G401 (cell line): ENCODE measurements around the gene KRT4. TPM values are rescaled to one million over a fixed set of nuclear protein-coding genes. Genes with fewer than 3 reads are reported as not detected.
"Not testable (repeated sequence)": the region's sequence is repeated elsewhere in the genome, so short reads cannot be mapped to it uniquely, and the experiment has no call there.

Experiments used
- DNase-seq: peaks from one replicate; pipeline ENCODE4 v3.0.0-alpha.2; 2015; ENCODE audit warnings: low spot score
- in situ Hi-C: cut with HindIII; loops from 2 replicates; pipeline ENCODE4 v1.10.0; 2016; ENCODE audit warnings: low sequenced_read_pairs, mixed read lengths
- total RNA-seq: library from RNA; depleted of rRNA; stranded (reverse); fragments of >200 nt; shearing (Covaris generic); gene quantifications from 2 replicates; pipeline ENCODE4 v1.2.3, GENCODE V29; 2014; rRNA removed

The KRT4 gene
- total RNA-seq, 1 experiment from 2014 or later: not detected

GRCh38 chr12:52765702-52766101, 48.2 kb downstream of the KRT4 start:
- DNase-seq: no peak
- in situ Hi-C loops: no loop called here

- in situ Hi-C loops: no loop called here
- DNase-seq: no peak
Observed at GRCh38 chr12:52763991-52764390, 49.9 kb downstream of the KRT4 start.

- no peak for DNase-seq
- in situ Hi-C loops: no loop called here
Observed at GRCh38 chr12:52763036-52763659, 50.8 kb downstream of the KRT4 start.

GRCh38 chr12:52761802-52762201, 52.1 kb downstream of the KRT4 start:
- no peak for DNase-seq
- in situ Hi-C loops: no loop called here

- in situ Hi-C loops, DNase-seq: not testable (repeated sequence)
Observed at GRCh38 chr12:52761218-52761617, 52.7 kb downstream of the KRT4 start.

- no peak for DNase-seq
- in situ Hi-C loops: no loop called here
Observed at GRCh38 chr12:52760623-52761022, 53.3 kb downstream of the KRT4 start.

- in situ Hi-C loops: no loop called here
- DNase-seq: no peak
Observed at GRCh38 chr12:52759695-52760094, 54.2 kb downstream of the KRT4 start.

- in situ Hi-C loops: no loop called here
- no peak for DNase-seq
Observed at GRCh38 chr12:52759218-52759617, 54.7 kb downstream of the KRT4 start.

GRCh38 chr12:52757449-52758176, 56.3 kb downstream of the KRT4 start:
- DNase-seq: no peak
- in situ Hi-C loops: no loop called here

Other genes with a start within 250 kb of the KRT4 start
- not detected in 2 replicates for gene KRT74, start 240.3 kb downstream of the KRT4 start, total RNA-seq
- not detected in 2 replicates for gene KRT72, start 212.7 kb downstream of the KRT4 start, total RNA-seq
- gene KRT73, start 195.6 kb downstream of the KRT4 start, total RNA-seq: not detected in 2 replicates
- not detected in 2 replicates for gene KRT2, start 161.9 kb downstream of the KRT4 start, total RNA-seq
- not detected in 2 replicates for gene KRT1, start 133.7 kb downstream of the KRT4 start, total RNA-seq
- gene KRT77, start 110.6 kb downstream of the KRT4 start, total RNA-seq: not detected in 2 replicates
- gene KRT76, start 36.8 kb downstream of the KRT4 start, total RNA-seq: not detected in 2 replicates
- gene KRT3, start 18.0 kb downstream of the KRT4 start, total RNA-seq: not detected in 2 replicates
- gene KRT79, start 20.2 kb upstream of the KRT4 start, total RNA-seq: not detected in 2 replicates
- gene KRT78, start 34.9 kb upstream of the KRT4 start, total RNA-seq: 0.61 TPM in 1 of 2 replicates, not detected in the other
- gene KRT8, start 91.0 kb upstream of the KRT4 start, total RNA-seq: 3,912 and 3,929 TPM in 2 replicates
- 843 and 873 TPM in 2 replicates for gene KRT18, start 135.0 kb upstream of the KRT4 start, total RNA-seq
- 1,115 and 1,229 TPM in 2 replicates for gene EIF4B, start 192.3 kb upstream of the KRT4 start, total RNA-seq
- 13.7 and 21.0 TPM in 2 replicates for gene TNS2, start 235.9 kb upstream of the KRT4 start, total RNA-seq